AG04449 (cell line): Measurements from ENCODE around the gene EMX1.

Experiments used
- CTCF ChIA-PET: fragments of 350-600 bp; formaldehyde crosslinking; extraction: SDS; loops from one replicate; lab custom pipeline; 2021; ENCODE audit warnings: antibody characterized with exemption; lab: Yijun Ruan, JAX
- POLR2A ChIA-PET: fragments of 400-600, 350-600 bp; formaldehyde crosslinking; extraction: SDS; loops from one replicate; lab custom pipeline; 2020; ENCODE audit warnings: antibody characterized with exemption, inconsistent platforms; lab: Yijun Ruan, JAX
- DNase-seq: peaks from one replicate; pipeline ENCODE4 v3.0.0-alpha.2; 2010; ENCODE audit warnings: low read depth, low spot score
- H3K4me3 ChIP-seq: 2 replicates; pipeline ENCODE4 v1.5.1; 2011; ENCODE audit warnings: low read depth, mild to moderate bottlenecking, control low read depth, low read length
- TF ChIP-seq, protein P1 (sequence below): IDR thresholded peaks from one replicate; pipeline ENCODE4 v1.5.1; 2011; ENCODE audit warnings: mild to moderate bottlenecking, moderate library complexity, low read length, control low read depth, inconsistent platforms; ENCODE audit not compliant: insufficient read depth; ENCODE audit errors: missing control alignments

EMX1 gene

DNA sequence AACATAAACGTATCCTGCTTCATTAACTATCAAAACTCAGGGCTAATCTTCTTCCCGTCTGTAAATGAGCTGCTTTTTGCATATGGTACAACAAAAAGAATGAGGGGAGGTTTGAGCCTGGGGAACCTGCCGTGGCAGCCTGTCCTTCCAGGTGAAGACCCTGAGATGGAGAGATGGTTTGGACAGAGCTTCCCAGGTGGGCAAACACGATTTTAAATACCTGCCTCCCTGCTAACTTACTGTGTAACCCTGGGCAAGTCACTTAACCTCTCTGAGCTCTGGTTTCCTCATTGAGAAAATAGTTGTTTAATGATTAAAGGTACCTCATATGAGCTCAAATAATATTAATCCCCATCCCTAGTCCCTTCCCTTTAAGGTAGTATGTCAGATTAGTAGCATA lies 9.0 kb downstream of the EMX1 start:
- DNase-seq = no peak
- TF ChIP-seq, protein P1, sequence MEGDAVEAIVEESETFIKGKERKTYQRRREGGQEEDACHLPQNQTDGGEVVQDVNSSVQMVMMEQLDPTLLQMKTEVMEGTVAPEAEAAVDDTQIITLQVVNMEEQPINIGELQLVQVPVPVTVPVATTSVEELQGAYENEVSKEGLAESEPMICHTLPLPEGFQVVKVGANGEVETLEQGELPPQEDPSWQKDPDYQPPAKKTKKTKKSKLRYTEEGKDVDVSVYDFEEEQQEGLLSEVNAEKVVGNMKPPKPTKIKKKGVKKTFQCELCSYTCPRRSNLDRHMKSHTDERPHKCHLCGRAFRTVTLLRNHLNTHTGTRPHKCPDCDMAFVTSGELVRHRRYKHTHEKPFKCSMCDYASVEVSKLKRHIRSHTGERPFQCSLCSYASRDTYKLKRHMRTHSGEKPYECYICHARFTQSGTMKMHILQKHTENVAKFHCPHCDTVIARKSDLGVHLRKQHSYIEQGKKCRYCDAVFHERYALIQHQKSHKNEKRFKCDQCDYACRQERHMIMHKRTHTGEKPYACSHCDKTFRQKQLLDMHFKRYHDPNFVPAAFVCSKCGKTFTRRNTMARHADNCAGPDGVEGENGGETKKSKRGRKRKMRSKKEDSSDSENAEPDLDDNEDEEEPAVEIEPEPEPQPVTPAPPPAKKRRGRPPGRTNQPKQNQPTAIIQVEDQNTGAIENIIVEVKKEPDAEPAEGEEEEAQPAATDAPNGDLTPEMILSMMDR = no peak
- POLR2A ChIA-PET = no interaction called here
- CTCF ChIA-PET = interaction anchor here (0.8 to 4.8 kb wide), 8 partner anchors 12 to 287 kb away, joined by 3 to 38 read pairs (median 4); partner anchors contain the start of gene SPR
- no peak overlapping the region for H3K4me3 ChIP-seq

GRCh38 chr2:72926811-72927465 lies 9.6 kb downstream of the EMX1 start:
- ChIA-PET CTCF (interaction anchor here (0.8 to 4.8 kb wide), 9 partner anchors 12 to 286 kb away, joined by 3 to 38 read pairs (median 5); partner anchors contain the start of gene SPR), POLR2A (no interaction called here)
- no peak for DNase-seq
- no peak overlapping the region for H3K4me3 ChIP-seq
- TF ChIP-seq, protein P1 = no peak

DNA sequence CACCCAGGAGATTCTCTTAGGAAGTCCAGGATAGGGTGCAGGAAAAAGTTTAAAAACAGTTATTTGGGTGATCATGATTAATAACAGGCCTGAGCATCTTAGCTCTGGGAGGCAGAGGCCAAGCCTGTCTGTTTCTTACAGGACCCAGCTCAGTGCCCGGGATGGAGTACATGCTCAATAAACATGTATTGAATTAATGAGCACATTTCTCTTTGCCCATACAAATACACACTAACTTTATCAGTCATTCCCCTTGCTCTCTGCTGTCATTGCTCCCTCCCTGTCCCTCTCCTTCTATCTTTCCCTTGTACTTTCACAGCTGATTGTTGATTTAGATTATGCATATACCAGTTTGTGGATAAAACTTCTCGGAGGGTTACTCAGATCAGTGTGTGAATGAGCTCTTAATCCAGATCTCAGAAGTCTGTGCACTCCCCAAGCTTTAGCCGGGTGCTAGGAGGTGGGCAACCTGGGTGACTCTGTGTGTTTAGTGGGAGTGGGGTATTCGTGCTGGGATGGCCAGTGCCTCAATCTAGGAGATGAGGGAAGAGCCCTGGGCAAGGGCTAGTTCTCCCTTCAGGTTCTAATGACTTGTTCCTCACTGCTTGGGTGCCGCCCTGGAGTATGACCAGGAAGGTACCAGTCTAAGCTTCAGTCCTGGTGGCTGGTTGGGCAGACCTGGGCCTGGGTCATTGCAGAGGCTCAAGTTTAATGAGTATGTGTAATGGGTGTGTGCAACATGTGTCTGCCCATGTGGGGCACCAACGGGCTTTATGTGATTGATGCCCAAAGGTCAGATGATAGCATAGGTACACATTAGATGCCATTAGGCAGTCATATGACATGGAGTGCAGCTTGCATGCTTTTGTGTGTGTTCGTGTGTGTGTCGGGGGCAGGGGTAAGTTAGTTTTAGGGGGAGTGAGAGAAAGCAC lies 10.6 kb downstream of the EMX1 start:
- H3K4me3 ChIP-seq = no peak overlapping the region
- DNase-seq = no peak
- TF ChIP-seq, protein P1 = no peak
- POLR2A ChIA-PET = no interaction called here
- CTCF ChIA-PET = interaction anchor here (1.2 to 4.8 kb wide), 6 partner anchors 13 to 249 kb away, joined by 3 to 38 read pairs (median 7); no protein-coding TSS in a partner anchor

DNA sequence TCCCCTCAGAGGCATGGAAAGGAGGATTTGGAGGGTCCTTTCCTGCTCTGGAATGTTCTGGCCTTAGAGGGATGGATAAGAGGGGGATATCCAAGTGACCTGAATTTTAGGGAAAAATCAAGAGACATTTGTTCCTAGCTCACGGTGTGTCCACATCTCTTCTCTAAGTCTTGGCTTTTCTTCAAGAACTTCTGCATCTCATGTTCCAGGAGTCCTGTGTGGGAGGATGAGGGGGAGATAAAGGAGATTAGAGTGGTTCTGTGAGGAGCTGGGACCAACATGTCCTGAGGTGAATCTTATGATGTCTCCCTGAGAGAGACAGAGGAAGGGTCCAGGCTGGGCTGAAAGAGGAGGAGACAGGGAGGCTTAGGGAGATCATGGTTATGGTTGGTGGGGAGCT lies 11.7 kb downstream of the EMX1 start:
- DNase-seq = no peak
- TF ChIP-seq, protein P1 = no peak
- no peak overlapping the region for H3K4me3 ChIP-seq
- POLR2A ChIA-PET = no interaction called here
- CTCF ChIA-PET = interaction anchor here (1.5 to 4.8 kb wide), 3 partner anchors 14 to 45 kb away, joined by 5 to 38 read pairs (median 5); no protein-coding TSS in a partner anchor

- no peak for DNase-seq
- ChIA-PET POLR2A (no interaction called here), CTCF (interaction anchor here (0.7 to 1.0 kb wide), 2 partner anchors 9 to 161 kb away, joined by 3 read pairs; no protein-coding TSS in a partner anchor)
- no peak overlapping the region for H3K4me3 ChIP-seq
- TF ChIP-seq, protein P1 = no peak
These were observed 14.1 kb downstream of the EMX1 start for GRCh38 chr2:72931280-72931910.
